ENCODE measurements around the gene SOSTDC1.
"Not testable (repeated sequence)": the region's sequence is repeated elsewhere in the genome, so short reads cannot be mapped to it uniquely, and the experiment has no call there.

Gene SOSTDC1

GRCh38 chr7:16465469-16466361 lies at the start of gene SOSTDC1:
Gene SOSTDC1 (minus strand): TSS chr7:16465738. CDS start chr7:16465668, 70 bp downstream.
- DNase-seq: no peak

GRCh38 chr7:16514729-16515128 lies 49.2 kb upstream of the SOSTDC1 start:
- DNase-seq: no peak

- no peak for DNase-seq
Observed at GRCh38 chr7:16514271-16514670, 48.7 kb upstream of the SOSTDC1 start.

GRCh38 chr7:16512097-16512496 lies 46.6 kb upstream of the SOSTDC1 start:
- DNase-seq: no peak

GRCh38 chr7:16511314-16511713 lies 45.8 kb upstream of the SOSTDC1 start:
- no peak for DNase-seq

- no peak for DNase-seq
Observed at GRCh38 chr7:16509829-16510228, 44.3 kb upstream of the SOSTDC1 start.

- not testable (repeated sequence) for DNase-seq
Observed at GRCh38 chr7:16506422-16506821, 40.9 kb upstream of the SOSTDC1 start.

GRCh38 chr7:16504019-16504418 lies 38.5 kb upstream of the SOSTDC1 start:
- no peak for DNase-seq

GRCh38 chr7:16502303-16502702 lies 36.8 kb upstream of the SOSTDC1 start:
- no peak for DNase-seq

GRCh38 chr7:16498122-16498521 lies 32.6 kb upstream of the SOSTDC1 start:
- DNase-seq: no peak

GRCh38 chr7:16494955-16495719 lies 29.6 kb upstream of the SOSTDC1 start:
- DNase-seq: no peak

- DNase-seq: no peak
Observed at GRCh38 chr7:16494551-16494950, 29.0 kb upstream of the SOSTDC1 start.

- no peak for DNase-seq
Observed at GRCh38 chr7:16493266-16493665, 27.7 kb upstream of the SOSTDC1 start.

GRCh38 chr7:16492513-16493062 lies 27.1 kb upstream of the SOSTDC1 start:
- no peak for DNase-seq

- DNase-seq: no peak
Observed at GRCh38 chr7:16491148-16491547, 25.6 kb upstream of the SOSTDC1 start.

GRCh38 chr7:16484453-16485158 lies 19.1 kb upstream of the SOSTDC1 start:
- no peak for DNase-seq

- DNase-seq: peak; percentile 6 to 25
Observed at GRCh38 chr7:16479591-16479990, 14.1 kb upstream of the SOSTDC1 start.

GRCh38 chr7:16479161-16479560 lies 13.6 kb upstream of the SOSTDC1 start:
- DNase-seq: no peak

- no peak for DNase-seq
Observed at GRCh38 chr7:16471933-16472332, 6.4 kb upstream of the SOSTDC1 start.

GRCh38 chr7:16463949-16464715 lies 1.4 kb downstream of the SOSTDC1 start:
- no peak for DNase-seq

GRCh38 chr7:16463520-16463919 lies 2.0 kb downstream of the SOSTDC1 start:
- no peak for DNase-seq

GRCh38 chr7:16462431-16462889 lies 3.1 kb downstream of the SOSTDC1 start:
- DNase-seq: no peak

Measured in NCI-H2081 (cell line).